GM12891 (cell line): ENCODE data around the gene ADORA2A.

Source experiments
- POLR2A ChIP-seq: IDR thresholded peaks from 2 replicates; pipeline ENCODE4 v1.6.1; 2011; ENCODE audit warnings: low read depth, low read length, control low read depth
- TAF1 ChIP-seq: IDR thresholded peaks from 2 replicates; pipeline ENCODE4 v1.6.1; 2011; ENCODE audit warnings: low read depth, low read length, control low read depth

DNA sequence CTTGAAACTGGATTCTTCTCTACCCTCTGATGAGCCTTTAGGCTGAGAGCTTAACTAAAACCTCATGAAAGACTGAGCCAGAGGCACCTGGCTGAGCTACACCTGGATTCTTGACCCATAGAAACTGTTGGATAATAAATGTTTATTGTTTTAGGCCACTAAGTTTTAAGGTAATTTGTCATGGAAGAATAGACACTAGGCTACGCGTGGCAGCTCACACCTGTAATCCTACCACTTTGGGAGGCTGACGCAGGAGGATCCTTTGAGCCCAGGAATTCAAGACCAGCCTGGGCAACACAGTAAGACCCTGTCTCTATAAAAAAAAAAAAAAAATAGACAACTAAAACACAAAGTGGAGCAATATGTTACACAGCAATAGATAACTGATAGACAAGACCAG lies 38.6 kb downstream of the ADORA2A start:
- TF ChIP-seq TAF1 (no peak), POLR2A (no peak)
